ENCODE measurements around the gene PAF1.

Gene PAF1

GRCh38 chr19:39425744-39426143 lies 34.8 kb upstream of the PAF1 start:
- TF ChIP-seq CTCF (IDR thresholded peaks at IDR 0.05; ENCODE audit: extremely low read depth, insufficient read depth, missing control alignments), result no peak
- in situ Hi-C loops (cut with MboI; ENCODE audit: low pct_unique_long_range_greater_than_20kb, low sequenced_read_pairs, unreplicated experiment), result no loop called here
- DNase-seq (ENCODE audit: low spot score), result no peak

GRCh38 chr19:39424934-39425333 lies 34.0 kb upstream of the PAF1 start:
- TF ChIP-seq CTCF (IDR thresholded peaks at IDR 0.05; ENCODE audit: extremely low read depth, insufficient read depth, missing control alignments), result no peak
- in situ Hi-C loops (cut with MboI; ENCODE audit: low pct_unique_long_range_greater_than_20kb, low sequenced_read_pairs, unreplicated experiment), result no loop called here
- DNase-seq (ENCODE audit: low spot score), result no peak

- TF ChIP-seq CTCF (IDR thresholded peaks at IDR 0.05; ENCODE audit: extremely low read depth, insufficient read depth, missing control alignments), result no peak
- DNase-seq (ENCODE audit: low spot score), result no peak
- in situ Hi-C loops (cut with MboI; ENCODE audit: low pct_unique_long_range_greater_than_20kb, low sequenced_read_pairs, unreplicated experiment), result no loop called here
Observed at GRCh38 chr19:39423258-39424086, 32.6 kb upstream of the PAF1 start.

GRCh38 chr19:39422020-39422419 lies 31.1 kb upstream of the PAF1 start:
- no peak for TF ChIP-seq CTCF (IDR thresholded peaks at IDR 0.05; ENCODE audit: extremely low read depth, insufficient read depth, missing control alignments)
- in situ Hi-C loops (cut with MboI; ENCODE audit: low pct_unique_long_range_greater_than_20kb, low sequenced_read_pairs, unreplicated experiment), result no loop called here
- DNase-seq (ENCODE audit: low spot score), result no peak

- no peak for DNase-seq (ENCODE audit: low spot score)
- no peak for TF ChIP-seq CTCF (IDR thresholded peaks at IDR 0.05; ENCODE audit: extremely low read depth, insufficient read depth, missing control alignments)
- in situ Hi-C loops (cut with MboI; ENCODE audit: low pct_unique_long_range_greater_than_20kb, low sequenced_read_pairs, unreplicated experiment), result no loop called here
Observed at GRCh38 chr19:39420769-39421168, 29.9 kb upstream of the PAF1 start.

- no peak for TF ChIP-seq CTCF (IDR thresholded peaks at IDR 0.05; ENCODE audit: extremely low read depth, insufficient read depth, missing control alignments)
- in situ Hi-C loops (cut with MboI; ENCODE audit: low pct_unique_long_range_greater_than_20kb, low sequenced_read_pairs, unreplicated experiment), result no loop called here
- DNase-seq (ENCODE audit: low spot score), result no peak
Observed at GRCh38 chr19:39419003-39419402, 28.1 kb upstream of the PAF1 start.

All from GM13977 (cell line).